H1 (cell line): Measurements from ENCODE around the gene ABCB11. TPM values are rescaled to one million over a fixed set of nuclear protein-coding genes. Genes with fewer than 3 reads are reported as not detected.

Experiments
- CHD2 ChIP-seq: IDR thresholded peaks from 2 replicates; pipeline ENCODE4 v1.6.1; 2012; ENCODE audit warnings: low read length, improper control_type of control experiment
- E2F6 ChIP-seq: IDR thresholded peaks from 2 replicates; pipeline ENCODE4 v1.6.1; 2012; ENCODE audit warnings: inconsistent platforms
- GABPA ChIP-seq: IDR thresholded peaks from 2 replicates; pipeline ENCODE4 v1.6.1; 2011; ENCODE audit warnings: mild to moderate bottlenecking, low read length, moderate library complexity, borderline replicate concordance; ENCODE audit not compliant: insufficient read depth
- HDAC6 ChIP-seq: IDR thresholded peaks from one replicate; pipeline ENCODE4 v1.7.1; 2012; ENCODE audit warnings: low read depth, mild to moderate bottlenecking, inconsistent platforms, low read length, moderate library complexity
- JUN ChIP-seq: IDR thresholded peaks from 2 replicates; pipeline ENCODE4 v1.6.1; 2011; ENCODE audit warnings: low read depth, mild to moderate bottlenecking, improper control_type of control experiment, low read length
- MAFK ChIP-seq: IDR thresholded peaks from 2 replicates; pipeline ENCODE4 v1.6.1; 2012; ENCODE audit warnings: low read depth, mild to moderate bottlenecking, improper control_type of control experiment, low read length
- PHF8 ChIP-seq: fragments of 200-600 bp; sonication (generic); conservative IDR thresholded peaks from 2 replicates; pipeline ENCODE4 v1.7.1; 2012; ENCODE audit warnings: low read depth, mild to moderate bottlenecking, inconsistent platforms, low read length, moderate library complexity
- POLR2A ChIP-seq, 2 experiments: IDR thresholded peaks; 1 replicate in 1 of 2; 2 replicates in 1 of 2; pipeline ENCODE4 v1.6.1; 2011; ENCODE audit warnings: low read depth in 2 of 2, low read length in 2 of 2, mild to moderate bottlenecking in 2 of 2; ENCODE audit errors: control extremely low read depth in 1 of 2
- SIN3A ChIP-seq, 2 experiments: IDR thresholded peaks in 1 of 2; conservative IDR thresholded peaks in 1 of 2; 2 replicates each; pipeline ENCODE4 v1.6.1; 2011 to 2012; ENCODE audit warnings: low read length in 2 of 2, improper control_type of control experiment in 1 of 2, low read depth in 1 of 2, mild to moderate bottlenecking in 1 of 2
- SIRT6 ChIP-seq: IDR thresholded peaks from one replicate; pipeline ENCODE4 v1.7.1; 2012; ENCODE audit warnings: low read length, inconsistent platforms
- SP1 ChIP-seq: IDR thresholded peaks from 2 replicates; pipeline ENCODE4 v1.6.1; 2011; ENCODE audit warnings: low read depth, low read length
- TAF7 ChIP-seq: optimal IDR thresholded peaks from 2 replicates; pipeline ENCODE3; 2011; ENCODE audit warnings: low read depth, mild to moderate bottlenecking, inconsistent platforms, low read length, moderate library complexity, borderline replicate concordance
- polyA plus RNA-seq, 7 experiments: library from polyadenylated mRNA; depleted of rRNA in 3 of 7; stranded (reverse) in 5 of 7; unstranded in 2 of 7; fragments of >200 nt in 5 of 7; fragments of 200-250 nt in 2 of 7; gene quantifications; 1 replicate in 5 of 7; 2 replicates in 1 of 7; 4 replicates in 1 of 7; pipeline versions ENCODE4 v1.2.1 to v1.2.3, GENCODE V29; 2011 to 2013; ENCODE audit warnings: missing spikeins in 2 of 7, mixed read lengths in 2 of 7
- total RNA-seq: library from RNA; stranded (reverse); fragmentation: NEBNext Ultra II Directional; extraction: Animal tissue kit (Norgen Biotek cat#: 25700); gene quantifications from 2 replicates; pipeline ENCODE4 v1.2.1, GENCODE V29; 2021

ABCB11 gene
- total and polyA plus RNA-seq, 2 of the 8 experiments (the other 6 are each of a cell fraction or from before 2014, with no cell fraction given) = not detected

GRCh38 chr2:168915441-168916330 is 115.4 kb downstream of the ABCB11 start (continued):
- TF ChIP-seq PHF8 (no peak), CHD2 (no peak), SP1 (no peak), GABPA (no peak), MAFK (no peak), POLR2A (IDR thresholded peaks at IDR 0.05; ENCODE audit: control extremely low read depth in 1 of 2, low read depth in 2 of 2, low read length in 2 of 2) (no peak), HDAC6 (no peak), JUN (no peak), E2F6 (no peak), SIRT6 (no peak), SIN3A (conservative IDR thresholded peaks at IDR 0.05 in 1 of 2, IDR thresholded peaks at IDR 0.05 in 1 of 2; ENCODE audit: low read depth in 1 of 2, low read length in 2 of 2) (no peak), TAF7 (no peak)
